Mesenchymal stem cell (in vitro differentiated cells and primary cell): ENCODE measurements around the gene CAMK2A.
A peak's percentile ranks its signal among the peaks of the same experiment; 100 is the strongest.

Source experiments
- DNase-seq: peaks from one replicate; pipeline ENCODE4 v3.0.0-alpha.2; 2013
- H2AFZ ChIP-seq: one replicate; pipeline ENCODE4 v1.6.1; 2013; ENCODE audit warnings: low read depth, mild to moderate bottlenecking, control low read depth, inconsistent platforms, low read length, moderate library complexity
- H2AK5ac ChIP-seq: 2 replicates; pipeline ENCODE4 v1.6.1; 2013; ENCODE audit warnings: low read length, moderate library complexity, mild to moderate bottlenecking, inconsistent platforms; ENCODE audit not compliant: severe bottlenecking
- H2BK120ac ChIP-seq: one replicate; pipeline ENCODE4 v1.6.1; 2013; ENCODE audit warnings: low read depth, mild to moderate bottlenecking, inconsistent platforms, low read length, moderate library complexity
- H2BK12ac ChIP-seq, 2 experiments: one replicate each; pipeline ENCODE4 v1.6.1; 2013; ENCODE audit warnings: inconsistent platforms in 2 of 2, low read length in 2 of 2, mild to moderate bottlenecking in 2 of 2, moderate library complexity in 2 of 2, control low read depth in 1 of 2
- H2BK15ac ChIP-seq: one replicate; pipeline ENCODE4 v1.6.1; 2013; ENCODE audit warnings: mild to moderate bottlenecking, low read depth, inconsistent platforms; ENCODE audit not compliant: poor library complexity, severe bottlenecking
- H2BK5ac ChIP-seq: 2 replicates; pipeline ENCODE4 v1.6.1; 2013; ENCODE audit warnings: low read depth, mild to moderate bottlenecking, low read length, control low read depth, inconsistent platforms; ENCODE audit not compliant: poor library complexity, severe bottlenecking
- H3K14ac ChIP-seq, 2 experiments: one replicate each; pipeline ENCODE4 v1.6.1; 2013; ENCODE audit warnings: inconsistent platforms in 2 of 2, low read length in 2 of 2, control low read depth in 1 of 2, mild to moderate bottlenecking in 1 of 2, moderate library complexity in 1 of 2
- H3K18ac ChIP-seq, 2 experiments: one replicate each; pipeline ENCODE4 v1.6.1; 2013; ENCODE audit warnings: inconsistent platforms in 2 of 2, low read length in 2 of 2, control low read depth in 1 of 2, low read depth in 1 of 2, mild to moderate bottlenecking in 1 of 2
- H3K23ac ChIP-seq, 2 experiments: one replicate each; pipeline ENCODE4 v1.6.1; 2013; ENCODE audit warnings: inconsistent platforms in 2 of 2, low read length in 2 of 2, mild to moderate bottlenecking in 2 of 2, moderate library complexity in 2 of 2, control low read depth in 1 of 2
- H3K27ac ChIP-seq: 2 replicates; pipeline ENCODE4 v1.5.1; 2013; ENCODE audit warnings: mild to moderate bottlenecking, moderate library complexity, low read length, control low read depth, inconsistent platforms; ENCODE audit not compliant: poor library complexity, severe bottlenecking
- H3K27me3 ChIP-seq, 2 experiments: 2 replicates each; pipeline versions ENCODE4 v1.6.1 to v1.7.0; 2013; ENCODE audit warnings: low read length in 2 of 2, mild to moderate bottlenecking in 2 of 2, moderate library complexity in 2 of 2, control low read depth in 1 of 2, inconsistent platforms in 1 of 2; ENCODE audit not compliant: control insufficient read depth in 1 of 2, insufficient read depth in 1 of 2
- H3K36me3 ChIP-seq, 2 experiments: 2 replicates each; pipeline versions ENCODE4 v1.6.1 to v1.7.0; 2013; ENCODE audit warnings: low read length in 2 of 2, control low read depth in 1 of 2, inconsistent platforms in 1 of 2, low read depth in 1 of 2, mild to moderate bottlenecking in 1 of 2; ENCODE audit not compliant: insufficient read depth in 2 of 2, control insufficient read depth in 1 of 2
- H3K4ac ChIP-seq, 2 experiments: one replicate each; pipeline ENCODE4 v1.6.1; 2013; ENCODE audit warnings: inconsistent platforms in 2 of 2, low read length in 2 of 2, mild to moderate bottlenecking in 2 of 2, moderate library complexity in 2 of 2, control low read depth in 1 of 2, low read depth in 1 of 2
- H3K4me1 ChIP-seq: 2 replicates; pipeline ENCODE4 v1.6.1; 2013; ENCODE audit warnings: low read depth, low read length, control low read depth; ENCODE audit not compliant: control insufficient read depth, insufficient read depth
- H3K4me2 ChIP-seq: 2 replicates; pipeline ENCODE4 v1.6.1; 2013; ENCODE audit warnings: low read length, mild to moderate bottlenecking, inconsistent platforms; ENCODE audit not compliant: poor library complexity, severe bottlenecking
- H3K4me3 ChIP-seq, 2 experiments: 2 replicates each; pipeline versions ENCODE4 v1.5.1 to v1.7.0; 2013; ENCODE audit warnings: low read length in 2 of 2, mild to moderate bottlenecking in 2 of 2, control low read depth in 1 of 2, low read depth in 1 of 2; ENCODE audit not compliant: insufficient read depth in 1 of 2
- H3K79me1 ChIP-seq: replicated peaks from 2 replicates; pipeline ENCODE4 v1.6.1; 2013; ENCODE audit warnings: mild to moderate bottlenecking, control low read depth, low read length, inconsistent platforms; ENCODE audit not compliant: poor library complexity, severe bottlenecking
- H3K9ac ChIP-seq: 2 replicates; pipeline ENCODE4 v1.7.0; 2013; ENCODE audit warnings: mild to moderate bottlenecking, low read length, moderate library complexity
- H3K9me3 ChIP-seq: 2 replicates; pipeline ENCODE4 v1.7.0; 2013; ENCODE audit warnings: mild to moderate bottlenecking, low read length; ENCODE audit not compliant: control insufficient read depth
- H4K8ac ChIP-seq: one replicate; pipeline ENCODE4 v1.6.1; 2013; ENCODE audit warnings: inconsistent platforms, mild to moderate bottlenecking, low read length, moderate library complexity
- H4K91ac ChIP-seq: one replicate; pipeline ENCODE4 v1.6.1; 2013; ENCODE audit warnings: mild to moderate bottlenecking, low read length, inconsistent platforms
- WGBS: methylation state at CpG from one replicate; pipeline ENCODE4 v1.1.7; 2013; ENCODE audit warnings: mixed read lengths; 5-methylcytosine and 5-hydroxymethylcytosine counted together

The CAMK2A gene

GRCh38 chr5:150300496-150301169, 11.1 kb upstream of the CAMK2A start:
- no peak overlapping the region for H3K27ac ChIP-seq
- H3K4ac ChIP-seq: no peak overlapping the region
- no peak overlapping the region for H4K91ac ChIP-seq
- H3K23ac ChIP-seq: no peak overlapping the region
- peak overlapping the region; percentile 15 for H4K8ac ChIP-seq
- no peak overlapping the region for H3K9ac ChIP-seq
- H2BK120ac ChIP-seq: no peak overlapping the region
- DNase-seq: no peak
- peaks cover 34% of the 10 kb centered on the region for H3K4me1 ChIP-seq
- H3K4me3 ChIP-seq: no peak overlapping the region
- H3K4me2 ChIP-seq: peak overlapping the region; percentile 24
- peak overlapping the region in 1 of 2 experiments; percentile 65 for H2BK12ac ChIP-seq
- H3K27me3 ChIP-seq: no peaks in the 10 kb centered on the region
- no peak overlapping the region for H2BK5ac ChIP-seq
- peaks cover 6 to 28% of the 10 kb centered on the region in 2 experiments for H3K36me3 ChIP-seq
- WGBS: 70% methylated on average over 12 of the region's 13 CpGs
- peak overlapping the region in 1 of 2 experiments; percentile 50 for H3K18ac ChIP-seq
- H3K9me3 ChIP-seq: no peaks in the 10 kb centered on the region
- H2AFZ ChIP-seq: no peak overlapping the region
- peak overlapping the region in 1 of 2 experiments; percentile 68 for H3K14ac ChIP-seq
- peaks cover 27% of the 10 kb centered on the region for H3K79me1 ChIP-seq
- no peak overlapping the region for H2BK15ac ChIP-seq
- H2AK5ac ChIP-seq: peak overlapping the region; percentile 4

DNA sequence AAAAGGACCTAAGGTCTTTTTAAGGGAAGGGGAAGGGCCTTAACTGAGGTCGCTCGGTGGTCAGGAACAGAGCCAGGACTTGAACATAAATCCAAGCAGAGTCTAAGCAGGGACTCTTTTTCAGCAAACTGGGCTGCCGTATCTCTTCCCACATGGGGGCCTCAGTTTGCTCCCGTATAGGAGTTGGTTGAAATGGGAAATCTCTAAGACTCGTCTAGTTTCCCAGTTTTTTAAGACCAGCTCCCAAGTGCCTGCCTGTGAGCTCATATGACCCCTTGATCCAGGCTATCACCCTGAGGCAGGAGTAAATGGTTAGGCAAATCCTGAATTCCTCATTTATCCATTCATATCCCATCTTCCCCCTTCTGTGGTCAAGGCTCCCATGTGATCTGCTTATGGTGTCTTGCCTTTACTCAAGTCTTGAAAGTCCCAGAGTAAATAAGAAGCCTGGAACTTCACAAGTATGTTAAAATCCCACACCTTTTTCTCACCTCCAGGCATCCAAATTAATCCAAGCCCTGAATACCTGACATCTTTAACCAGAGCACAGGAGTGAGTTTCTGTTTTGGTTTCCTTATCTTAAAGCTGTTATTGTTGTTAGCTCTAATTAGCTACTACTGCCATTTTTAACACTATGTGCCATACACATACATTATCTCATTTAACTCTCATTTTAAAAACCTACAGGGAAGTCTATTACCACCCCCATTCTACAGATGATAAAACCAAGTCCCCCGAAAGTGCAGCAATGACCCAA, 10.2 kb upstream of the CAMK2A start:
- no peak overlapping the region for H2BK120ac ChIP-seq
- peaks cover 43% of the 10 kb centered on the region for H3K4me1 ChIP-seq
- WGBS: 55% methylated on average over 6 of the region's 6 CpGs
- no peak overlapping the region for H2BK5ac ChIP-seq
- peaks cover 6 to 30% of the 10 kb centered on the region in 2 experiments for H3K36me3 ChIP-seq
- H2AK5ac ChIP-seq: peak overlapping the region; percentile 33
- H3K14ac ChIP-seq: no peak overlapping the region
- peak overlapping the region; percentile 60 for H3K27ac ChIP-seq
- no peak for DNase-seq
- H3K4ac ChIP-seq: peak overlapping the region in 1 of 2 experiments; percentile 44
- peak overlapping the region in 1 of 2 experiments; percentile 20 for H3K4me3 ChIP-seq
- H4K8ac ChIP-seq: no peak overlapping the region
- H4K91ac ChIP-seq: no peak overlapping the region
- H3K18ac ChIP-seq: peak overlapping the region in 1 of 2 experiments; percentile 11
- no peak overlapping the region for H2BK12ac ChIP-seq
- H3K27me3 ChIP-seq: no peaks in the 10 kb centered on the region
- H3K9me3 ChIP-seq: no peaks in the 10 kb centered on the region
- H2AFZ ChIP-seq: no peak overlapping the region
- H3K79me1 ChIP-seq: peaks cover 28% of the 10 kb centered on the region
- peak overlapping the region; percentile 17 for H2BK15ac ChIP-seq
- H3K23ac ChIP-seq: no peak overlapping the region
- peak overlapping the region; percentile 78 for H3K9ac ChIP-seq
- H3K4me2 ChIP-seq: no peak overlapping the region

DNA sequence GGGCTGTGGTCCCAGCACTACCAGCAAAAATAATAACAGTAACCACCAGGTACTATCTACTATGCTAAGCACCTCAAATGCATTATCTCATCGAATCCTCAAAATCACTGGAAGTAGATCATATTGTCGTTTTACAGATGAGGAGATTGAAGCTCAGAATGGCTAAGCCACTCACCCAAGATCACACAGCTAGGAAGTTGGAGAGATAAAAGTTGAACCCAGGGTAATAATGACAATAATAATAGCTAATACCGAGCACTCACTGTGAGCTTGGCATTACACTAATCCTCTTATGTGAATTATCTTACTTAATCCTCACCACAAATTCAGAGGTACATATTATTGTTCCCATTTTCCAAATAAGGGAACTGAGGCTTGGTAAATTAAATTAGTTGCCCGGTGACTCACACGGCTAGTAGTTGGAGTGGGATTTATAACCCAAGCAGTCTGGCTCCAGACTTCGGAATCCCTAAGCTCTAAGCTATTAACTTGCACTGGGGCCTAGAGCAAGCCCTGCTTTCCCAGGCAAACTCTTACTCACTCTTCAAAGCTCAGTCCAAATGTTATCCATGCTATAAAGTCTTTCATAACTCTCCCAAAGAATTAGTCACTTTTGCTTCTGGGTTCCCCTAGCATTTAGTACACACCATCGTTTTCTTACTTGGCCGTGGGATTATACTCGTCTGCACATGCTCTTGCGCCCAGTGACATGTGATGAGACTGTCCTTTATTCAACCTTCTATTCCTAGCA, 9.3 kb upstream of the CAMK2A start:
- H3K9ac ChIP-seq: peak overlapping the region; percentile 78
- DNase-seq: peak; percentile 99
- peaks cover 36% of the 10 kb centered on the region for H3K79me1 ChIP-seq
- H3K4me2 ChIP-seq: no peak overlapping the region
- peak overlapping the region in 1 of 2 experiments; percentile 85 for H2BK12ac ChIP-seq
- H3K18ac ChIP-seq: peak overlapping the region in 1 of 2 experiments; percentile 26
- no peak overlapping the region for H2AFZ ChIP-seq
- H3K4me1 ChIP-seq: peaks cover 49% of the 10 kb centered on the region
- H3K36me3 ChIP-seq: peaks cover 6 to 37% of the 10 kb centered on the region in 2 experiments
- H3K4me3 ChIP-seq: peak overlapping the region in 1 of 2 experiments; percentile 20
- H4K91ac ChIP-seq: no peak overlapping the region
- H3K27ac ChIP-seq: peak overlapping the region; percentile 60
- no peak overlapping the region for H4K8ac ChIP-seq
- WGBS: 35% methylated on average over 9 of the region's 10 CpGs
- H3K14ac ChIP-seq: peak overlapping the region in 1 of 2 experiments; percentile 53
- H2BK15ac ChIP-seq: no peak overlapping the region
- H3K4ac ChIP-seq: peak overlapping the region in 1 of 2 experiments; percentile 24
- no peaks in the 10 kb centered on the region for H3K9me3 ChIP-seq
- no peaks in the 10 kb centered on the region for H3K27me3 ChIP-seq
- no peak overlapping the region for H3K23ac ChIP-seq
- no peak overlapping the region for H2BK5ac ChIP-seq
- H2BK120ac ChIP-seq: no peak overlapping the region
- H2AK5ac ChIP-seq: peak overlapping the region; percentile 58
